ENCODE measurements around the gene CDK3.

Gene CDK3

GRCh38 chr17:76022285-76022684 is 21.6 kb downstream of the CDK3 start:
- DNase-seq (ENCODE audit: low read depth), result no peak
- no peak for TF ChIP-seq MYC (IDR thresholded peaks at IDR 0.05; ENCODE audit: low read depth, low read length)
- TF ChIP-seq, protein P1, sequence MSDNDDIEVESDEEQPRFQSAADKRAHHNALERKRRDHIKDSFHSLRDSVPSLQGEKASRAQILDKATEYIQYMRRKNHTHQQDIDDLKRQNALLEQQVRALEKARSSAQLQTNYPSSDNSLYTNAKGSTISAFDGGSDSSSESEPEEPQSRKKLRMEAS (IDR thresholded peaks at IDR 0.05; ENCODE audit: low read depth, low read length), result no peak
- TF ChIP-seq CTCF (IDR thresholded peaks at IDR 0.05; ENCODE audit: low read depth, low read length), result no peak
- TF ChIP-seq POLR2A (IDR thresholded peaks at IDR 0.05; ENCODE audit: extremely low read depth, insufficient read length), result no peak
- H3K4me3 ChIP-seq (ENCODE audit: low read depth, low read length), result no peak overlapping the region

GRCh38 chr17:76022973-76023899 is 22.6 kb downstream of the CDK3 start:
- no peak for DNase-seq (ENCODE audit: low read depth)
- H3K4me3 ChIP-seq (ENCODE audit: low read depth, low read length), result no peak overlapping the region
- no peak for TF ChIP-seq CTCF (IDR thresholded peaks at IDR 0.05; ENCODE audit: low read depth, low read length)
- TF ChIP-seq, protein P1 (IDR thresholded peaks at IDR 0.05; ENCODE audit: low read depth, low read length), result no peak
- TF ChIP-seq POLR2A (IDR thresholded peaks at IDR 0.05; ENCODE audit: extremely low read depth, insufficient read length), result no peak
- no peak for TF ChIP-seq MYC (IDR thresholded peaks at IDR 0.05; ENCODE audit: low read depth, low read length)

DNA sequence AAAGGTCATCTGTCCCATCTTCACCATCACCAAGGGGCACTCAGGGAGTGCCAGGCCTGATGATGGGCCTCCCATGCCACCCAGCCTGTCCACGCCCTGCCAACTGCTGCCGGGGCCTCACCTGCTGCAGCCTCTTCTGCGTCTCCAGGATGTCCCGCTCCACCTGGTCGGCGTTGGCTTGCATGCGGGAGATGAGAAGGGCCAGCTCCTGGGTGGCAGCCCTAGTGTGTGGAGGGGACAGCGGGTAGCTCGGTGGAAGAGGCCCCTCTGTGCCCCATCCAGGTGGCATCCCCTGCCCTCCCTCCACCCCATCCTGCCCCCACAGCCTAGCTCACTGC is 23.2 kb downstream of the CDK3 start:
- DNase-seq (ENCODE audit: low read depth), result no peak
- H3K4me3 ChIP-seq (ENCODE audit: low read depth, low read length), result no peak overlapping the region
- TF ChIP-seq, protein P1 (IDR thresholded peaks at IDR 0.05; ENCODE audit: low read depth, low read length), result no peak
- no peak for TF ChIP-seq MYC (IDR thresholded peaks at IDR 0.05; ENCODE audit: low read depth, low read length)
- no peak for TF ChIP-seq CTCF (IDR thresholded peaks at IDR 0.05; ENCODE audit: low read depth, low read length)
- TF ChIP-seq POLR2A (IDR thresholded peaks at IDR 0.05; ENCODE audit: extremely low read depth, insufficient read length), result no peak

- H3K4me3 ChIP-seq (ENCODE audit: low read depth, low read length), result no peak overlapping the region
- TF ChIP-seq CTCF (IDR thresholded peaks at IDR 0.05; ENCODE audit: low read depth, low read length) (no peak), POLR2A (IDR thresholded peaks at IDR 0.05; ENCODE audit: extremely low read depth, insufficient read length) (no peak), MYC (IDR thresholded peaks at IDR 0.05; ENCODE audit: low read depth, low read length) (no peak)
- TF ChIP-seq, protein P1 (IDR thresholded peaks at IDR 0.05; ENCODE audit: low read depth, low read length), result no peak
- DNase-seq (ENCODE audit: low read depth), result no peak
Measured at GRCh38 chr17:76024353-76024752, 23.7 kb downstream of the CDK3 start.

DNA sequence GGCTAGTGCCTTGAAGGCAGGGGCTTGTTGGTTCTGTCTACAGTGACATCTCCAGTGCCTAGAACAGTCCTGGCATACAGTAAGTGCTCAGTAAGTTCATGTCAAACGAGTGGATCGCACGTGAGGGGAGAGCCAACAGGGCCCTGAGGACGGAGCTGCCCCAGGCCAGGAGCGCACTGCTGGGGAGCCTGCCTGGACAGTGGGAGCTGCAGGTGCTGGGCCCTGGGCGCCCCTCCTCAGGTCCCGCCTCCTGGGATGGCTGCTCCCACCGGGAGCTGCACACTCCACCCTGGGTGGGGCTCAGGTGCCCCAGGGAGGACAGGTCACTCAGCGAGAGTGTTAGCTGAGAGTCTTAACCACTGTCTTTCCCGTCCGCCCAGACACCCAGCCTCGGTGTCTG is 24.6 kb downstream of the CDK3 start:
- TF ChIP-seq POLR2A (IDR thresholded peaks at IDR 0.05; ENCODE audit: extremely low read depth, insufficient read length), result no peak
- TF ChIP-seq CTCF (IDR thresholded peaks at IDR 0.05; ENCODE audit: low read depth, low read length), result no peak
- no peak for TF ChIP-seq MYC (IDR thresholded peaks at IDR 0.05; ENCODE audit: low read depth, low read length)
- TF ChIP-seq, protein P1 (IDR thresholded peaks at IDR 0.05; ENCODE audit: low read depth, low read length), result no peak
- no peak for DNase-seq (ENCODE audit: low read depth)
- no peak overlapping the region for H3K4me3 ChIP-seq (ENCODE audit: low read depth, low read length)

Measured in NB4 (cell line).